ENCODE data around the gene CREBRF. TPM values are rescaled to one million over a fixed set of nuclear protein-coding genes. Genes with fewer than 3 reads are reported as not detected.
A peak's percentile ranks its signal among the peaks of the same experiment; 100 is the strongest.
"Not testable (repeated sequence)": the region's sequence is repeated elsewhere in the genome, so short reads cannot be mapped to it uniquely, and the experiment has no call there.

CREBRF gene
- total RNA-seq, 2 experiments from 2014 or later = 10.2 to 11.3 TPM

GRCh38 chr5:173039188-173039587 is 17.0 kb upstream of the CREBRF start:
- ChIA-PET POLR2A (interaction anchor here (0.9 to 1.3 kb wide), 2 partner anchors 21 to 23 kb away, joined by 3 to 7 read pairs; no protein-coding TSS in a partner anchor), CTCF (interaction anchor here (0.7 to 1.2 kb wide), 2 partner anchors 42 to 56 kb away, joined by 3 to 4 read pairs; partner anchors contain the start of gene ATP6V0E1)
- Mint-ChIP-seq H3K36me3 (ENCODE audit: low read depth) (peaks cover 23% of the 10 kb centered on the region), H3K27me3 (no peaks in the 10 kb centered on the region), H3K4me3 (no peak overlapping the region), H3K27ac (peak overlapping the region; percentile 35), H3K4me1 (peaks cover 48% of the 10 kb centered on the region), H3K9me3 (ENCODE audit: low read depth) (no peaks in the 10 kb centered on the region)
- ATAC-seq = no peak
- DNase-seq = no peak
- intact Hi-C loops (cut with DNase I, micrococcal nuclease) = no loop called here

GRCh38 chr5:173039964-173040363 is 16.2 kb upstream of the CREBRF start:
- Mint-ChIP-seq H3K4me1 (peaks cover 41% of the 10 kb centered on the region), H3K4me3 (no peak overlapping the region), H3K9me3 (ENCODE audit: low read depth) (no peaks in the 10 kb centered on the region), H3K27me3 (no peaks in the 10 kb centered on the region), H3K27ac (no peak overlapping the region), H3K36me3 (ENCODE audit: low read depth) (peaks cover 15% of the 10 kb centered on the region)
- ChIA-PET CTCF (no interaction called here), POLR2A (interaction anchor here (0.9 kb wide), 1 partner anchor 20 kb away, joined by 3 read pairs; no protein-coding TSS in a partner anchor)
- DNase-seq (no peak), ATAC-seq (peak; percentile 17)
- intact Hi-C loops (cut with DNase I, micrococcal nuclease) = no loop called here

GRCh38 chr5:173041881-173042762 is 14.0 kb upstream of the CREBRF start:
- ChIA-PET POLR2A (interaction anchor here (0.6 to 0.9 kb wide), 4 partner anchors 12 to 42 kb away, joined by 3 to 15 read pairs (median 6); no protein-coding TSS in a partner anchor), CTCF (interaction anchor here (0.8 to 2.2 kb wide), 6 partner anchors 12 to 175 kb away, joined by 3 to 10 read pairs (median 4); no protein-coding TSS in a partner anchor)
- no peak for ATAC-seq
- no peaks in the 10 kb centered on the region for H3K27me3 Mint-ChIP-seq
- peaks cover 20% of the 10 kb centered on the region for H3K4me1 Mint-ChIP-seq
- no peaks in the 10 kb centered on the region for H3K9me3 Mint-ChIP-seq (ENCODE audit: low read depth)
- peaks cover under 1% of the 10 kb centered on the region for H3K36me3 Mint-ChIP-seq (ENCODE audit: low read depth)
- no peak overlapping the region for H3K27ac Mint-ChIP-seq
- intact Hi-C loops (cut with DNase I, micrococcal nuclease) = no loop called here
- H3K4me3 Mint-ChIP-seq = no peak overlapping the region
- no peak for DNase-seq

- Mint-ChIP-seq H3K4me1 (peaks cover 17% of the 10 kb centered on the region), H3K27me3 (no peaks in the 10 kb centered on the region), H3K4me3 (no peak overlapping the region), H3K36me3 (ENCODE audit: low read depth) (no peaks in the 10 kb centered on the region), H3K27ac (no peak overlapping the region), H3K9me3 (ENCODE audit: low read depth) (no peaks in the 10 kb centered on the region)
- POLR2A ChIA-PET = interaction anchor here (0.6 to 0.9 kb wide), 3 partner anchors 12 to 41 kb away, joined by 3 to 15 read pairs (median 8); no protein-coding TSS in a partner anchor
- CTCF ChIA-PET = interaction anchor here (0.8 to 2.2 kb wide), 5 partner anchors 12 to 175 kb away, joined by 3 to 10 read pairs (median 3); no protein-coding TSS in a partner anchor
- intact Hi-C loops (cut with DNase I, micrococcal nuclease) = no loop called here
- ATAC-seq (no peak), DNase-seq (no peak)
Measured at GRCh38 chr5:173042763-173043107, 13.4 kb upstream of the CREBRF start.

- intact Hi-C loops (cut with DNase I, micrococcal nuclease) = no loop called here
- POLR2A ChIA-PET = interaction anchor here (0.6 kb wide), 2 partner anchors 10 to 218 kb away, joined by 5 to 10 read pairs; no protein-coding TSS in a partner anchor
Measured at GRCh38 chr5:173045474-173045873, 10.7 kb upstream of the CREBRF start.

GRCh38 chr5:173047096-173047837 is 8.9 kb upstream of the CREBRF start:
- H3K36me3 Mint-ChIP-seq (ENCODE audit: low read depth); H3K27me3 Mint-ChIP-seq; H3K4me3 Mint-ChIP-seq; POLR2A ChIA-PET; DNase-seq; H3K9me3 Mint-ChIP-seq (ENCODE audit: low read depth); intact Hi-C loops (cut with DNase I, micrococcal nuclease); H3K4me1 Mint-ChIP-seq; H3K27ac Mint-ChIP-seq; ATAC-seq: not testable (repeated sequence)
- CTCF ChIA-PET = interaction anchor here (1.4 kb wide), 1 partner anchor 10 kb away, joined by 3 read pairs; no protein-coding TSS in a partner anchor

More at GRCh38 chr5:173045474-173045873, 10.7 kb upstream of the CREBRF start:
- Mint-ChIP-seq H3K9me3 (ENCODE audit: low read depth) (no peaks in the 10 kb centered on the region), H3K36me3 (ENCODE audit: low read depth) (no peaks in the 10 kb centered on the region), H3K4me3 (no peak overlapping the region), H3K4me1 (peaks cover 1% of the 10 kb centered on the region), H3K27ac (no peak overlapping the region), H3K27me3 (no peaks in the 10 kb centered on the region)
- CTCF ChIA-PET = no interaction called here
- DNase-seq (no peak), ATAC-seq (no peak)

GRCh38 chr5:173047838-173048105 is 8.4 kb upstream of the CREBRF start:
- intact Hi-C loops (cut with DNase I, micrococcal nuclease) = no loop called here
- ChIA-PET CTCF (interaction anchor here (1.4 kb wide), 1 partner anchor 10 kb away, joined by 3 read pairs; no protein-coding TSS in a partner anchor), POLR2A (no interaction called here)
- ATAC-seq = no peak
- Mint-ChIP-seq H3K4me3 (no peak overlapping the region), H3K4me1 (no peaks in the 10 kb centered on the region), H3K27me3 (no peaks in the 10 kb centered on the region), H3K9me3 (ENCODE audit: low read depth) (no peaks in the 10 kb centered on the region), H3K27ac (no peak overlapping the region), H3K36me3 (ENCODE audit: low read depth) (no peaks in the 10 kb centered on the region)
- no peak for DNase-seq

- CTCF ChIA-PET = interaction anchor here (0.8 to 1.2 kb wide), 3 partner anchors 9 to 522 kb away, joined by 3 read pairs; no protein-coding TSS in a partner anchor
- H3K36me3 Mint-ChIP-seq (ENCODE audit: low read depth) = no peaks in the 10 kb centered on the region
- no peaks in the 10 kb centered on the region for H3K9me3 Mint-ChIP-seq (ENCODE audit: low read depth)
- POLR2A ChIA-PET = no interaction called here
- H3K4me1 Mint-ChIP-seq = peaks cover 20% of the 10 kb centered on the region
- no peak overlapping the region for H3K4me3 Mint-ChIP-seq
- ATAC-seq = no peak
- no peak for DNase-seq
- no peak overlapping the region for H3K27ac Mint-ChIP-seq
- intact Hi-C loops (cut with DNase I, micrococcal nuclease) = no loop called here
- no peaks in the 10 kb centered on the region for H3K27me3 Mint-ChIP-seq
Measured at GRCh38 chr5:173050791-173051190, 5.4 kb upstream of the CREBRF start.

- DNase-seq = no peak
- no peak overlapping the region for H3K27ac Mint-ChIP-seq
- ChIA-PET CTCF (interaction anchor here (1.2 kb wide), 1 partner anchor 8 kb away, joined by 3 read pairs; no protein-coding TSS in a partner anchor), POLR2A (no interaction called here)
- H3K36me3 Mint-ChIP-seq (ENCODE audit: low read depth) = no peaks in the 10 kb centered on the region
- no peaks in the 10 kb centered on the region for H3K9me3 Mint-ChIP-seq (ENCODE audit: low read depth)
- peaks cover 22% of the 10 kb centered on the region for H3K4me1 Mint-ChIP-seq
- no peak for ATAC-seq
- intact Hi-C loops (cut with DNase I, micrococcal nuclease) = no loop called here
- H3K4me3 Mint-ChIP-seq = no peak overlapping the region
- H3K27me3 Mint-ChIP-seq = no peaks in the 10 kb centered on the region
Measured at GRCh38 chr5:173051746-173052145, 4.4 kb upstream of the CREBRF start.

- H3K27me3 Mint-ChIP-seq = no peaks in the 10 kb centered on the region
Measured at GRCh38 chr5:173053041-173053440, 3.1 kb upstream of the CREBRF start.

More at GRCh38 chr5:173053041-173053440, 3.1 kb upstream of the CREBRF start:
- CTCF ChIA-PET = interaction anchor here (1.3 to 2.3 kb wide), 2 partner anchors 10 to 17 kb away, joined by 3 to 10 read pairs; no protein-coding TSS in a partner anchor
- no peaks in the 10 kb centered on the region for H3K9me3 Mint-ChIP-seq (ENCODE audit: low read depth)
- H3K4me1 Mint-ChIP-seq = peaks cover 25% of the 10 kb centered on the region
- no peak for DNase-seq
- H3K36me3 Mint-ChIP-seq (ENCODE audit: low read depth) = no peaks in the 10 kb centered on the region
- POLR2A ChIA-PET = interaction anchor here (0.6 kb wide), 1 partner anchor 37 kb away, joined by 3 read pairs; no protein-coding TSS in a partner anchor
- no peak for ATAC-seq
- intact Hi-C loops (cut with DNase I, micrococcal nuclease) = no loop called here
- H3K27ac Mint-ChIP-seq = no peak overlapping the region
- H3K4me3 Mint-ChIP-seq = no peak overlapping the region
